Activated naive CD4-positive, alpha-beta T cell treated with Interleukin-2 at 50 U/mL for 16 hours (primary cell): ENCODE measurements around the gene HLCS.

Experiments used
- DNase-seq: peaks from one replicate; pipeline ENCODE4 v3.0.0-alpha.2; 2020

Gene HLCS

DNA sequence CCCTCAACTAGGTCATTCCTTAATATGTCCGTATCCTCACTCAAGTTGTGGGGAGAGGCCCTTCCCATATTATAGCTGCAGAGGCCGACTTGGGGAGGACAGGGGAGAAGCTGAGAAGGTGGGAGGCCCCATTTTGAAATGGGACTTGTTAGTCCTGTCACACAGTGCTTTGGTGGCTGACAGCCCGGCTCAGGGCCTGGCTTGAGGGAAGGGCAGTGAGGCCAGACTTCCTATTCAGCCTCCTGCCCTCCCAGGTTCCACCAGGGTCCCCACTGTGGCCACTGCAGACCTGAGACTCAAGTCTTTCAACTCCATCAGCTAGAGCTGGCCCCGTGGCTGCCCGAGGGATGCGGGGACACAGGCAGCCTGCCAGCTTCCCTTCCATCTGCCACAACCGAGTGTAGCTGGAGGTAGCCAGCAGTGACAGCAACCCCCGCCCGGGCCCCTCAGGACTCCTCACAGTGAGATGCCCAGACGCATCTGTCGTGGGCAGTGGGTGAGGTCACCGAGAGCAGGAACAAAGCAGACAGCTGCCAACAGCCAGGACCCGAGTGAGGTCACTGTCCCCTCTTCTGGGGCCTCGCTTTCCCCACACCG lies 230.6 kb downstream of the HLCS start:
- no peak for DNase-seq

DNA sequence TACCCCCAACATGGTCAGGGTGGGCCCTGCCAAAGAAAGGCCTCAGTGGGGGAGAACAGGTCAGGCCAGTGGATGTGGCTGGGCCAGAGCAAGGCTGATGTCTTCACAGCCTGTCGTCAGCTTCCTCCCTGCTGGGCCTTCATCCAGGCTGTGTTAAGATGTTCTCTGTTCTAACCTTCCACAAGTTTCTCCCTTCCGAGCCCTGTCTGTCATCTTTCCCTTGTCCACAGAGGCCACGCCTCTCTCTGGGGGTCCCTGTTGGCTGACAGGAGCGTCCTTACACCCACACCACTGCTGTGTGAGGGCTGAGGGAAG lies 231.3 kb downstream of the HLCS start:
- no peak for DNase-seq

DNA sequence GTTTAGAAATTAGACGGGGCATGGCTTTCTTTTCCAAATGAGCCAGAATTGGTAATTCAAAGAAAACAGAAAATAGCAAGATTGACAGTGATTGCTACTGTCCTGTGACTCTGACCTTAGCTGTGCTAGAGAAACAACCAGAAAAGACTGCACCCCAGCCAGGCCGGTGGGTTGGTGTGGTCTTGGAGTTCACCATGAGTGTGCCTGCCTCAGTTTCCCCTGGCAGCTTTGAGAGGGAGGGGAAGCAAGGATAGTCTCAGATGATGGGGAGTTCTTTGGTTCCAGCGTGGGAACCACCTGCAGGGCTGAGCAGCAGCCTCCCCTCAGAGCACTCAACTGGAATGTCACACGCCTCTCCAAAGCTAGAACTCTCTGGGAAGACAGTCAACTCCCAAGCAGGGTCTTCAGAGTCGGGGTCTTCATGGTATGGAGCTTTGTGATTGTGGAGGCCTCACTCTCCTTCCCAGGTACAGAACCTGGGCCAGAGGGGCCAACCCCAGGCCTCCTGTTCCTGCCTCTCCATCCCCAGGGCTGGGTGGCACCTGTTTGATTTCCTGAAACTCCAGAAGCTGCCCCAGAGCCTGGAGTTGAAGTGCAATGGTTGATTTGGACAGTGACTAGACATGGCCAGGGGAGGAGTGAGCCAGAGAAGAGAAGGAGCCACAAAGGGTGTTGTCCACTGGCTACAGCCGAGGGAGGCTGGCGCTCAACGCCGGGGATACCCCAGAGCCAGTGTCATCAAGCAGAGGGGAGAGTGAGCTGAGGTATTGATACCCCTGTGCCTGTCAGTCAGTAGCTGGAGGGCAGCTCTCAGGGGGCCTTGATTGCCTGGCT lies 231.9 kb downstream of the HLCS start:
- no peak for DNase-seq

DNA sequence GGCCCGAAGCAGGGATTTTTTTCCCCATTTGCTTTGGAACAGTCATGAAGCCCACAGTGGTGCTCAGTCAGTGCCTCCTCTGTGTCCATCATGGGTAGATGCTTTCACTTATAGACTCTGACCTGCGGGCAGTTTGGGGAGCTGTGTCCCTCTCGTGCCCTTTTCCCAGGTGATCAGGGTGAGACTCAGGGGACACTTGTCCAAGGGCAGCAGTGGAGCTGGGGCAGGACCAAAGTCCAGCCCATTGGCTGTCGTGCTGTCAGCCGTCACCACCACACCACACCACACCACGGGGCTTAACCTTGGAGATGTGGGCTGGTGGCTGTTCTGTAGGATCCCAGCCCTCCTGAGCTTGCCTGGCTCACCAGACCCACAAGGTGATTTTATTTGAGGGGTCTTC lies 232.6 kb downstream of the HLCS start:
- DNase-seq: no peak

DNA sequence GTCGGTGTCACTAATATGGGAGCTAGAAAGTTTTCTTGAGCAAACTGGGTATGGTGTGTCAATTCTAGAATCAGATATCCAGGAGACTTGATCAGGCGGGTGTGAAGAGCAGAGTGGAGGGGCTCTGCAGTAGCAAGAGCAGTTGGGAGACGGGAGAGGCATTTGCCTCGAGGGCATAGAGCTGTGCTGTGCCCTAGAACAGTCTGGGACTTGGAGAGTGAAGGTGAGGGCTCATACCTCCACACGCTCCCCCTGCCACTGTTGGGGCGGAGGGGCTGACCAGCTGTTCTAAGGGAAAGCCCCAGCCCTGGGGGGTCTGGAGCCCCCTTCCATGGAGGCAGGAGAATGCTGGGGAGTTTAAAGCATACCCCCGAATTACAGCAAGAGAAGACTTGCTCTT lies 233.7 kb downstream of the HLCS start:
- DNase-seq: no peak

DNA sequence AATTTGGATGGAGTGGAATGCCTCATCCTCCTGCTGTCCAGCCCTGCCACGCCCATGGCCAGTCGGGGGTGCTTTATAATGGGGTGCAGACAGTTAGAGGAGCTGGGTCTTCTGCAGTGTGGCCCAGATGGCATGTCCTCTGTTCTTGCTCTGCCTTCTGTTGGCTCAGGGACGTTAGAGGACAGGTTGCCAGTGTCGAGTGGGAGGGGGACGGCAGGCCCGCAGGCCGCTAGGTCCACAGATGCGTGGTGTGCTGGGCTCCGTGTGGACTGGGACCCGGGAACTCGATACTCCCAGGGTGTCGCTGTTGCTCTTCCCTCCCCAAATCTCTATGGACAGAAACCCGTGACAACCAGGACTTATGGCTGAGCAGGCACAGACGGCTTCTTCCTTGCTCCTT lies 234.3 kb downstream of the HLCS start:
- no peak for DNase-seq

DNA sequence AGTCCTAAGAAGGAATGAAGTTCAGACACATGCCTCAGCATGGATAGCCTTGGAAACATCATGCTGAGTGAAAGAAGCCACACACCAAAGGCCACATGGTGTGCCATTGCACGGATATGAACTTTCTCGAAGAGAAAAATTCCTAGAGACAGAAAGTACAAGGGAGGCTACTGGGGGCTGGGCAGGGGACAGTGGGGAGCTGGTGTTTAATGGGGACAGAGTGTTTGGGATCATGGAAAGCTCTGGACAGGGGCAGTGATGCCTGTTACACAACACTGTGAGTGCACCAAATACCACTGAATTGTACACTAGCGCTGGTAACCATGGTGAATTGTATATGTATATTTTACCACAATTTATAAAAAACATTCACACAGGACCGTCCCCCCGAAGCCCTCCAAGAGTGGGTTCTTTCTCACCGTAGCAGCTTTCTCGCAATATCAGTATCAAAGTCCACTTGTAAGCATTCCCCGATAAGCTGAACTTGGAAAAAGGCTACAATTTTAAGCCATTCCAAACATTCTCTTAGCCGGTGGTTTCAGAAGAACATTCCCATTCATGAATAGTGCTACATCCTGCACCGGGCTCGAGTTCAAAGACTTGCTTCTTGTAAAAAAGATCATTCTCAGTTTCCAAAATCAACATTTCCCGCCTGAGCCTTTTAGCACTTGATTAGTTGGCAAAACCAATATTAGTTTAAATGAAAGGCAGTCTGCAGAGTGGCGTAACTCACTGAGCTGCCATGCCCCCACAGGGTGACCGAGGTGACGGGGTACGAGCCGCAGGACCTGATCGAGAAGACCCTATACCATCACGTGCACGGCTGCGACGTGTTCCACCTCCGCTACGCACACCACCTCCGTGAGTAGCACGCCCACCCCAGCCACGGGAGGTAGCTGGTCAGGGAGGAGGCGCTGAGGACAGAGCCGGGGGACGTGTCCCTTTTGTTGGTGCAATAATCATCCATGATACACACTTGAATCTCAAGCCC lies 235.9 kb downstream of the HLCS start:
- DNase-seq: no peak

DNA sequence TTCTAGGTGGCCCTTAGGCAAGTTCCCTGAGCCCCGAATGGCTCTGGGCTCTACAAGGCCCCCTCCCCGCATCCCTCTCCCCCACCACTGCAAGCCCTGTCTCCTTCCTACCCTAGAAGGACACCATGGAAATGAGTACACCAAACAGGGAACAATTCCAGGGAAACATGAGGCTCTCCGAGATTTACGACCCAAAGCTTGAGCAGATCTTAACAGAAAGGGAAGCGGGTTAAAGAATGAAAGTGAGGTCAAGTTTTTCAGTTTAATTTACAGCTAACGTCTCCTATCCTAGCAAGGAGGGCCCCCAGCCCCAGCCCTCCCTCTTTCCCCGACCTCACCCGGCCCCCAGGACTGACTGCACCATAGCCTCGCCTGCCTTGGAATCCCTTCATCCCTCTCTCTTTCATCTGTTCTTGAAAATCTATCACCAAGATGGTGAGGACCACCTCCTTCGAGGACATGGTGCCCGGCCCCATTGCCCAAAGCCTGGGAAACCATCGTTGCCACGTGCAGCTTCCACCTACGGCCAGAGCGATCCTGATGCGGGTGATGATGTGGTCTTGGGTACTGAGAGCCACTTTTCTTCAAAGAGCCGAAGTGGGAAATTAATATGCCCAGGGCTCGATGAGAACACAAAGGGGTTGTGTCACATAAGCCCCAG lies 237.0 kb downstream of the HLCS start:
- DNase-seq: no peak

DNA sequence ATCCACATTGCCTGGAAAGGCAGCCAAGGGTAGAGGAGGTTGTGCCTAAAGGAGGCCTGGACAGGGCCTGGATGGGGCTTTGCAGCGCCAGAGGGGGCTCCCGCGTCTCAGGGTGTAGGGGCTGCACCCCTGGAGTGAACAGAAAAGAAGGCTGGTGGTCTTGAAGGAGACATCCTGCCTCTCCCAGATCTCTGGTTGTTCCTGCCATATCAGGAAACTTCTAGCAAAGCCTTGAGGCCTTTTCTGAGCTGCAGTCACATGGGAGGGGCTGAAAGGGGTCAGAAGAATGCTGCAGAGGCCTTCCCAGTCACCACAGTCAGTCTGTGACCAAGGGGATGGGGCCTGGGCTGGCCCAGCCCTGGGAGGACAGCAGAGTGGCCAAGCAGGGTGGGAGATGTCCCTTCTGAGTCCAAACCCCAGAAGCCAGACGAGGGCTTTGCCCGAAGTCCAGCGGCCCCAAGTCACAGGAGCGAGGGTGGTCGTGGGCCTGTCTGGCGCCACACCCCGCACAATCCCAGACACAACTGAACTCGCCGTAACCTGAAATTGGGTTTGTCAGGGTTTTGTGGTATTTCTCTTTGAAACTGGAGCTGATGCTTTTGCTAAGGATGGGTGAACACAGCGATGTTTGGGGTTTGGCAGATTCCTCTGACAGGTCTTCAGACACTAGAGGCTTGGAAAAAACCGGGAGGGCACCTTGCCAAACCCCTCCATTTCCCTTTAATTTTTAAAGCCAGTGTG lies 237.9 kb downstream of the HLCS start:
- no peak for DNase-seq

DNA sequence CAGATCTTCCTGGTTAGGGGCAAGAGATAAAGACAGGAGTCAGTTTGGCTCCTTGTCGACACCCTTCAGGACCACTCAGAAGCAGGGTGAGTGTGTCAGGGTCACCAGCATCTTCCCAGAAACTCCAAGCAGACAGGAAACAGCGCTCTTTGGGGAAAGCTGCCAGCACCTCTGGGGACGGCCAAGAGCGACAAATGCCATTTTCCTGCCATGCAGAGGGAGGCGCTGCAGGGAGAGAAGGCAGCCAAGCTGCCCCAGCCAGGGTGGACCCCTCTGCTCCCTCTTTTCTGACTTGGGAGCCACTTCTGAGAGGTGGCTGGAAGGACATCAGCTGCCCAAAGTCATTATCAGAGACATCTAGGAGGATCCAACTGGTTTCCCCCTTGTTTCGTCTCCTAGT lies 238.6 kb downstream of the HLCS start:
- DNase-seq: no peak

DNA sequence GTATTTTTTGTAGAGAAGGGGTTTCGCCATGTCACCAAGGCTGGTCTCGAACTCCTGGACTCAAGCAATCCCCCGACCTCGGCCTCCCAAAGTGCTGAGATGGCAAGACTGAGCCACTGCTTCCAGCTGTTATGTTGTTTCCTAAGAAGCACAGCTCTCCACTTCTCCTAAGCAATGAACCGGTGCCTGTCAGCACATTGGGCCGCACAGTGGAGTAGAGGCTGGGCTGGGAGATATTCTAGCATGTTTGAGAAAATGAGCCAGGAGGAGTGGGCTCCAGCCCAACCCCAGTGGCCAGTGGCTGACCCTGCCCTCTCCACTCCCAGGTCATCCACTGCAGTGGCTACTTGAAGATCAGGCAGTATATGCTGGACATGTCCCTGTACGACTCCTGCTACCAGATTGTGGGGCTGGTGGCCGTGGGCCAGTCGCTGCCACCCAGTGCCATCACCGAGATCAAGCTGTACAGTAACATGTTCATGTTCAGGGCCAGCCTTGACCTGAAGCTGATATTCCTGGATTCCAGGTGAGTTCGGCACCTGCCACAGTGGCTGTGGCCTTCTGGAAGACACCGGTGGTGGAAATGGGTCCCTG lies 240.6 kb downstream of the HLCS start:
- DNase-seq: no peak

DNA sequence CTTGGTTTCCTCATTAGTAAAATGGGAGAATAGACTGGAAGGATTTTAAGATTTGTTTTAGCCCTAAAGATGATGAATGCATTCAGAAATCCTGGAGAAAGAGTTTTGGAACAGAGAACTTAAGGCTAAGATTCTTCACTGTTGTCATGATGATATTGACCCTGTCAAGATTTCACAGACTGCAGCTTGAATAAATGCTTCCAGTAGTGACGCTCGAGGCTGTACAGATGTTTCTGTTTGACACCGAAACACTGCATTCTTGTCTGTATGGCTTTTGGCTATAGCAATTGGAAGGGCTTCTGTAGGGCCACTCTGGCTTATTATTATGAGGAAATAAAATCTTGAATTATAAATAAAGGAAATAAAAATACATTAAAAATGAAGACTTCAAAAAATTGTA lies 241.8 kb downstream of the HLCS start:
- no peak for DNase-seq

DNA sequence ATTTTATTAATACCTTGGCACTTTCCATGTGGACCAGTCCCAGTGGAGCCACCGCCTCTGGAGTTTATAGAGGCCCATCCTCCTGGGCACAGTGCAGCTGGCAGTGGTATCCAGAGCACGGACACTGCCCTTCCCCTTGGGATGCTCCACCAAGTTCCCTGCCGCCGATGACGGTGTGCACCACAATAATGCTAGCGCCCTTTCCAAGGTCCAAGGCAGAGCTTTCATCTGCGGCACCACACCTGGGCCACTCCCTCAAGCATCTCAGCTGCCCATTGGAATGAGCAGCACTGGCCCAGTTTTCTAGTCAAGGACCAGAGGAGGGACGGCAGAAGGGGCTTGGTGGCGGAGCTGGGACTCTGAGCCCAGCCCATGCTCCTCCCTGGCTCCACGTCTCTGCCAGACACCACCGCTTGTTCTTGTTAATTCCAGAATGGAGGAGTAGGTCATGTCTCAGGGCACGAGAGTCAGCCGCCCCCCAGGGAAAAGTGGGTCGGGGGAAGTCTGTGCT lies 243.0 kb downstream of the HLCS start:
- no peak for DNase-seq

DNA sequence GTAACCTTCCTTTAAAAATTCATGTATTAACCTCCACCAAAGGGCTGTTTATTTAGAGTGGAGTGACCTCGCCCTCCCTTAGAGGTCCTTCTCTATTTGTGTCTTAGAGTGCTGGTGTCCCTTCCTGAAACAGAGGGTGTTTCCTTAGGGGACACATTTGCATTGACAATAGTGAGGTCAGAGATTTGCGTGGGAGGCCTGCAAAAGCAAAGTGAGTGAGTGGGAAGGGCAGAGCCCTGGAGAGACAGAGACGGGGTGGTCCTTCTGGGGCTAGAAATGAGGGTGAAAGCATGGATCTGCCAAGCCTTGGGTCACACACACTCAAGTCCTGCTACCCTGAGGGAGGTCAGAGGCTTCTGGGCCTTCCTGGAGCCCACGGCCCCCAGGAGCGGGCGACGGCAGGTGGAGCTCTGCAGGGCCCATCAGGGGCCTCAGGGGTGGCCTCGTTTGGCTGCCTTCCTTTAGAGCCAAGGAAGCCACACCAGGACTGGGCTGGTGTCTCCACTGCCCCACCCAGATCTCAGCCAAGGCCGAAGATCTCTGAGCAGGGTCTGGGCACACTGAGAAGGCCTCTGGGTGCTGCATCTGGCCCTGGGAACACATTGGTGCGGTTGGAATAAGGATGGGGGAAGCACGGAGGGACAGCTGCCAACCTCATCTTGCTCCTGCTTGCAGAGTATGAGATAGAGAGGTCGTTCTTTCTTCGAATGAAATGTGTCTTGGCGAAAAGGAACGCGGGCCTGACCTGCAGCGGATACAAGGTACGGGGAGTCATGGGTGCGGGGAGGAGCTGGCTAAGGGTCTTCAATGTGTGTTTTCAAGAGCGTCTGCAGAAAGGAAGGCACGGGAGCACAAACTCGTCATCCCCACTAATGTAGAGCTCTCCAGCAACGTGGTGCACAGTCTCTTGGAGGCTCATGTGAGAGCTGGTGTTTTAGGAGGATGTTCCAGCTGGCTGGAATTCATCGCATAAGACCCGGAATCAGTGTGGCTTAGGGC lies 243.8 kb downstream of the HLCS start:
- no peak for DNase-seq

DNA sequence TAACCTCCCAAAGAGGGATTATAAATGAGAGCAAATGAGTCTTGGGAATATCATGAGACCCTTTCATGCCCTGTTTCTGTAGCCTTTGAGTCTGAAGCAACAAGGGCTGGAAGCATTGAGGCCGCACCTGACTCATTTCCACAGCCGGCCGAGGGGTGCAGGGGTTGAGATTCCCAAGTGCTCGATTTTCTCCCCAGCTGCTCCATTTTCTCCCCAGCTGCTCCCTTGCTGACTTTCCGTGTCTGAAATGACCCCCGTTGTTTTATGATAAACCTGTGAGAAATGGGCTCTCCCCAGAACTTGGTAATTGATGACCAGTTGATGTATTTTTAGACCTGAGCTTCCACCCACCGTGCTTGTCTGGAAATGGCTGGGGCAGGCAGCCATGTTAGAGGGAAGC lies 244.7 kb downstream of the HLCS start:
- no peak for DNase-seq

DNA sequence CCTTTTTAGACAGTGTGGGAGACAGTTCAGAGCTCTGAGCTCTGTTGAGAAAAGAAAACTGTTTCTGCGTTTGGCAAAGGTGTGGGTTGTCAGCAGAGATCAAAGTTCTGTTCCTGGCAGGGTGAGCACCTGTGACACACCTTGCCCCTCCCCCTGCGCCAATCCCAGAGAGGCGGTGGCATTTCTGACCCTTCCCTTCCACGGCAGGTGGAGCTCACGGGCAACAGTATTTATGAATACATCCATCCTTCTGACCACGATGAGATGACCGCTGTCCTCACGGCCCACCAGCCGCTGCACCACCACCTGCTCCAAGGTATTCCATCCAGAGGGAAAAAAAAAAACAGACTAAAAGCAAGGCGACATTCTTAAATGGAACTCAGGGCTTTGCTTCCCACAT lies 246.9 kb downstream of the HLCS start:
- no peak for DNase-seq

DNA sequence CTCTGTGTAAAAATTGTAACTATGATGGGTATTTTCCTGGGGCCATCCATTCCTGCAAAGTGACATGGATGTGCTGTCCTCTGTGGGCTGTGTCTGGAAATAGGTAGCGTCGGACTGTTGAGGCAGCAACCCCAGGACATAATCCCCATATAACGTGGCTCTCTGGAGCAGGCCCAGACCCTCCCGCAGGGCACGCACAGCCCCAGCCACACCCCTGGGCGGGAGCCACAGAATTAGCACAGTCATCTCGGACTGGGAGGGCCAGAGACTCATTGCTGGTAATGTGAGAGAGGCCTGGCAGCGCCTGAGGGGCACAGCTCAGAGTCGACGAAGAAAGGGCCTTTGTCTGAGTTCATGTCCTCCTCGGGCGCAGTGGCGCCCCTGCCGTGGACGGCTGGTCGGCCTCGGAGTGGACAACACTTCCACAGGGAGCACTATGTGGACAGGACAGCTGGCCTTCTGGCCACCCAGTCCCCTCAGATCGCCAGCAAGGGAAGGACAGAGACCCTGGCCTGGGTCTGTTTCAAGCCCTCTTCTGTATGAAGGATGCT lies 247.4 kb downstream of the HLCS start:
- DNase-seq: no peak

DNA sequence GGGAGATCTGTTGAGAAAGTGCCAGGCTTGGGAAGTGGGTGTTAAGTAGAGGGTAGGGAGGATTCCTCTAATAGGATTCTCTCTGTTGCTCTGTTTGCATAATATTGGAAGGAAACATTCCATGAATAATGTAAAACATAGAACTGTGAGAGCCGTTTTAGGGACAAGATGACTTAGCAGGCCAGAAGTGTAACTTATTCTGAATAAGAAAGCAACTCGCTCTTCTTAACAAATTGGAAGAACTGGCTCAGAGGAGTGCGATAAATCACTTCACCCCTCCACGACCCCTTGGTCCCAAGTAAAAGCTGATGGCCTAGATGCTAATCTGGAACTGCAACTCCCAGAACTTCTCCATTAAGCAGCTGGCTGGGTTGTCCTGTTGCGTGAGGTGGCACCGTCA lies 248.5 kb downstream of the HLCS start:
- DNase-seq: no peak

DNA sequence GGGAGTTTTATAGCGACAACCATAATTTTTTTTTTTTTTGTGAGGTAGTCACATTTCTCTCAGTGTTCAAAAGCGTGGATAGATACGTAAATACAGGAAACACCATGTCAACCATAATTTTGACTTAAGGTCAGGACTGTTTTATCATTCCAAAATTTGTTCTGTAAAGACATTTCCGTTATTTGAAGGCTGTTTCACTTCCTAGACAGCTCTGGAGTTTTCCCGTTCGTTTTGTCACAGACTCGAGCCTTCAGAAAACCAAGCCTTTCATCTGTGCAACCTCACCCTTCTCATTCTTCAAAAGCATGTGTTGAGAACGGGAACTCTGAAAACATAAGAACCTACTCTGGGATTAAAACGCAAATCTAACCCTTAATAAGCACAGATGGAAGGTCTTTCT lies 249.6 kb downstream of the HLCS start:
- DNase-seq: no peak

DNA sequence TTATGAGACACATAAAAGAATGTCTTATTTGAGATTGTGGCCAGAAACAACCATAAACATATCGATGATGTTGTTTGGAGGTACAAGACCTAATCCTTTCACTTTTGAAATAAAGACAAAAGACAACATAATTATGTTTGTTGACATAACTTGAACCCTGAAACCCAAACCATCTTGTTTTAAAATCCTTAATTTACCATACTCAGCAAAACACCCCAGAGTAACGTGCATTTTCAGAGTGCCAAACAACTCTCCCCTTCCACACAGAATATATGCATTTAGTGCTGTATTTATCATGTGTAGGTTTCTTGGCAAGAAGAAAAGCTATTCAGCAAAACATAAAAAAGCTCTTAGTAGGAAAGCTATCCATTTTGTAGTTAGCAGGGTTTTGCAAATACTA lies 250.1 kb downstream of the HLCS start:
- no peak for DNase-seq
